ENCODE results near the gene ARL16.

Gene ARL16

DNA sequence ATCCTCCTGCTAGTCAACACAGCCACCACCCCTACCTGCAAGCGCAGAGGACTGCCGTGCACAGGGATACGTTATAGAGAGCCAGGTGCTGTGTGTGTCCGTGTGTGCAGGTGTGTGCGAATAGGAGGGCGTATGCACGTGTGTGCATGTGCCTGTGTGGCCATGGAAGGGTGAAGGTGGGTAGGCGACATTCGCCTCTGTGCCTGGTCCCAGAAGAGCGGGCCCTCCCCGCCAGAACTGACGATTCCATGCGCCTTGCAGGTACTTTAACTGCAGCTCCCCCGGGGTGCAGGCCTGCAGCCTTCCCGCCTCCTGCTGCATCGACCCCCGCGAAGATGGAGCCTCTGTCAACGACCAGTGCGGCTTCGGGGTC is 36.0 kb downstream of the ARL16 start:
- in situ Hi-C loops (cut with MboI; ENCODE audit: low sequenced_read_pairs) = no loop called here

DNA sequence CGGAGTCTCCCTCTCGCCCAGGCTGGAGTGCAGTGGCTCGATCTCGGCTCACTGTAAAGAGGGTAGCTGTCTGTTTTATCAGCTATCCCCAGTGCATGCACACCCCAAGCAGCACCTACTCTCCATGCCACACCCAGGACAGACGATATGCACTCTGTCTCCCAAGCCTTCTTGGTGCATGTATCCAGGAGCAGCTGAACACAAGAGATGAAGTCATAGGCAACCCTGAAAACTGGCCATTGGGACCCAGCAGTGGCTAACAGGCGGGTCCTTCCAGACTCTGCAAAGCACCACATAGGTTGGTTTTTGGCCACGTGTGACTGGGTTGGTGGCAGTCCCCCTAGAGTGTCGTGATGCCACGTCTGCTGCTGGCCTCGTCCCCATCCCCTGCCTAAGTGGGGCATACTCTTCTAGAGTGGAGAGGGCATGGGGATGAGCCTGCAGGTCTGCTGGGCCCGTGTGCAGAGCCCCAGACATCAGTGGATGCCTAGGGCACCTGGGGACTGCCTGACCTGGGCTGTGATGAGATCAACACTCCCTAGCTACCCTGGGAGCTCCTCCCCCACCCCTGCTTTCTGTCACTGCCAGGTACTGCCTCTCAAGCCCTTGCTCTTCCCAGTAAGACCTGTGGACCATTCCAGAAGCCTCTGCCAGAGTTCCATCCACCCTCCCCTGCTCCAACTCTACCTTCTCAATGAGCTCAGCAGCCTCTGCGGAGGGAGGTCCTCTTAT is 36.6 kb downstream of the ARL16 start:
- in situ Hi-C loops (cut with MboI; ENCODE audit: low sequenced_read_pairs) = no loop called here

DNA sequence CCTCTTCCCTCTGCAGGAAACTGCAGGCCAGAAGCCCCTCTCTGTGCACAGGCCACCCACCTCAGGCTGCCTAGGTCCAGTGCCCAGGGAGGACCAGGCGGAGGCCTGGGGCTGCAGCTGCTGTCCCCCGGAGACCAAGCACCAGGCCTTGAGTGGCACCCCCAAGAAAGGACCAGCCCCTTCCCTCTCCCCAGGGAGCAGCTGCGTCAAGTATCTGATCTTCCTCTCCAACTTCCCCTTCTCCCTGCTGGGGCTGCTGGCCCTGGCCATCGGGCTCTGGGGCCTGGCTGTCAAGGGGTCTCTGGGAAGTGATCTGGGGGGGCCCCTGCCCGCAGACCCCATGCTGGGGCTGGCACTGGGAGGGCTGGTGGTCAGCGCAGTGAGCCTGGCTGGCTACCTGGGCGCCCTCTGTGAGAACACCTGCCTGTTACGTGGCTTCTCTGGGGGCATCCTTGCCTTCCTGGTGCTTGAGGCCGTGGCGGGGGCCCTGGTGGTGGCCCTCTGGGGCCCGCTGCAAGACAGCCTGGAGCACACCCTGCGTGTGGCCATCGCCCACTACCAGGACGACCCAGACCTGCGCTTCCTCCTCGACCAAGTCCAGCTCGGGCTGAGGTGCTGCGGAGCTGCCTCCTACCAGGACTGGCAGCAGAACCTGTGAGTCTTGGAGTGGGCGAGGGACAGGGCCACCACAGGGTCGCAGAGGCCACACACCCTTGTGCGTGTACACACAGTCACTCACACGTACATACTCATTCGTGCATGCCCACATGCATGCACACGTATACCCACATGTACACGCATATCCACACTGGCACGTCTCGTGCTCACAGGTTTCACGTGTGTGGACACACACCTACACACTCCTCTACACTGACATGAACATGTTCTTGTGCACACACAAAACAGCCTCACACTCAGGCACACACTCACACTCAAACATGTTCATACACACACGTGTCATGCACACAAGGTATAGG is 38.3 kb downstream of the ARL16 start:
- in situ Hi-C loops (cut with MboI; ENCODE audit: low sequenced_read_pairs) = no loop called here

DNA sequence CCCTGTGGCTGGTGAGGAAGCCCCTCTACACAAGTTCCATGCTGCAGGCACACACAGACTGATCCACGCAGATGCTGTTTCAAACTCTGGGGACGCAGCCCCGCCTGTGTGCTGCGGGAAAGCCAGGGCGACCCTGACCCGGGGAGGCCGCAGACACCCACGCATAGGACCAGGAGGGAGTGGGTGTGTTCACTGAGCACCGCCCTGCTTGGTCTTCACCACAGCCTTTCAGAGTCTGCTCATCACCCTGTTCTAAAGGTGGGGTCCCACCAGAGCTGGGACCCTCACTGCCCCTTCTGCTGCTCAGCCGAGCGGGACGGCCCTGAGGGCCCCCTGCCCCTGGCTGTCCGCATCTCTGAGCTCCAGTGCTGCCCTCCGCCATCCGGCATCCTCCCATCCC is 39.1 kb downstream of the ARL16 start:
- in situ Hi-C loops (cut with MboI; ENCODE audit: low sequenced_read_pairs) = no loop called here

GRCh38 chr17:81641825-81642489 is 41.6 kb downstream of the ARL16 start:
- in situ Hi-C loops (cut with MboI; ENCODE audit: low sequenced_read_pairs) = no loop called here

DNA sequence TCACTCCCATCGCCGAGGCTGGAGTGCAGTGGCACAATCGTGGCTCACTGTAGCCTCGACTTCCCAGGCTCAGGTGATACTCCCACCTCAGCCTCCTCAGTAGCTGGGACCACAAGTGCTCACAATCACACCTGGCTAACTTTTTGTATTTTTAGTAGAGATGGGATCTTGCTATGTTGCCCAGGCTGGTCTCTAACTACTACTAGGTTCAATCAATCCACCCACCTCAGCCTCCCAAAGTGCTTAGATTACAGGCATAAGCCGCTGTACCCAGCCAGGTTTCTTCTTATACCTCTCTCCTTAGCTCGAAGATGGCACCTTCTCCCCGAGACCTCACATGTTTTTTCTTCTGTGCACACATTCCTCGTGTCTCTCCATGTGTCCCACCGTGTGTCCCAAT is 43.6 kb downstream of the ARL16 start:
- in situ Hi-C loops (cut with MboI; ENCODE audit: low sequenced_read_pairs) = no loop called here

DNA sequence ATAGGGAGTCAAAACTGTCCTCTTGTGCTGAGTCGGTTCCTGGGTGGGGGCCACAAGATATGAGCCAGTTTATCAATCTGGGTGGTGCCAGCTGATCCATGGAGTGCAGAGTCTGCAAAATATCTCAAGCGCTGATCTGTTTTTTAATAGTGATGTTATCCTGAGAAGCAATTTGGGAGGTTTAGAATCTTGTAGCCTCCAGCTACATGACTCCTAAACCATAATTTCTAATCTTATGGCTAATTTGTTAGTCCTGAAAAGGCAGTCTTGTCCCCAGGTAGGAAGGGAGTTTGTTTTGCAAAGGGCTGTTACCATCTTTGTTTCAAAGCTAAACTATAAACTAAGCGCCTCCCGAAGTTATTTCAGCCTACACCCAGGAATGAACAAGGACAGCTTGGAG is 44.9 kb downstream of the ARL16 start:
- in situ Hi-C loops (cut with MboI; ENCODE audit: low sequenced_read_pairs) = no loop called here

DNA sequence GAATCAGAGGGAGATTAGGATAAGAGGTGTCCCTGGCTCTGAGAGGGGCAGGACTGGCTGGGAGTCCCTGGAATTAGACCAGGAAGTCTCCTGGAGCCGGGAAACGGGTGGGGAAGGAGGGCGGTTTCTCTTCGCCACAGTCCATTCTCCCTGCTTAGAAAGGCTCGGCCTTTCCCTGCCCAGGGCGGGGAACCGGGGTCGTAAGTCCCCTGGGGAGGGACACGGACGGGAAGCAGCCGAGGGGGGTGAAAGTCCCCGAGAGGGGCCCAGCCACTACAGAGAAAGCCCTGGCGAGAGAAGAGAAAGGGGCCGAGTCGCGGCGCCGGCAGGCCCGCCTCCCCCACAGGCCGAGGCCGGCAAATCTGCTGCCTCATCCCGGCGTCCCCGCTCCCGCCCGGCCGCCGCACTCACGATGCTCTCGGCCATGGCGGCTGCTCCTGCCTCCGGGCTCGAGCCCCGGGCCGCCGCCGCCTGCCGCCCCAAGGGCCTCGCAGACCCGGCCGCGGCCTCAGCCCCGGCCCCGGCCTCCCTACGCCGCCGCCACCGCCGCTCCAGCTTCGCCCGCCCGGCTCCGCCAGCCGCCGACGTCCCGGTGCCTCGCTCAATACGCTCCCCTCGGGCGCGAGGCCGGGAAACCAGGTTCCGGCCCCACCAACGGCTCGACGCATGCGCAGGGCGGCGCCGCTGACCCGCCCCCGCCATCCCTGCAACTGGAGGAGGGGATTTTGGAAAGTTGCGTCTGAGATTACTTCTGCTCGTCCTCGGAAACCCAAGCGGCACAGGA is 46.9 kb downstream of the ARL16 start, which contains the start of the genes NPLOC4 and TSPAN10:
NPLOC4 (minus strand) TSS at position 608 of the 784 bp plus-strand sequence; CDS start at position 426, 182 bp downstream.
TSPAN10 (plus strand) TSS at position 692 of the 784 bp plus-strand sequence. CDS start 5,217 bp downstream, outside the sequence.
- in situ Hi-C loops (cut with MboI; ENCODE audit: low sequenced_read_pairs) = no loop called here

DNA sequence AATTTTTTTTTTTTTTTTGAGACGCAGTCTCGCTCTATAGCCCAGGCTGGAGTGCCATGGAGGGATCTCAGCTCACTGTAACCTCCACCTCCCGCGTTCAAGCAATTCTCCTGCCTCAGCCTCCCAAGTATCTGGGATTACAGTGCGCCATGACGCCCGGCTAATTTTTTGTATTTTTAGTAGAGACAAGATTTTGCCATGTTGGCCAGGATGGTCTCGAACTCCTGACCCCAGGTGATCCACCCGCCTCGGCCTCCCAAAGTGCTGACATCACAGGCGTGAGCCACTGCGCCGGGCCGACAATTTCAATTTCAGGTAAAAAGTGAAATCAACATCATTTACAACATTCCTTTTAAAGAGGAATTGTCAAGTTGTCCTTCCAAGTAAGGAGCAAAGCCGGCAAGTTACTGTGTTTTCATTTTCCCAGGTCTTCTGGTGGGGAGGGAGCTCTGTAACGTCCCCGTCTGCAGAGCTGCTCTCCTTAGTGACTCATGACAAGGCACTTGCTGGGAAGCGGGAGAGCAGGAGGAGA is 47.6 kb downstream of the ARL16 start:
- in situ Hi-C loops (cut with MboI; ENCODE audit: low sequenced_read_pairs) = no loop called here

GRCh38 chr17:81635431-81635830 is 48.2 kb downstream of the ARL16 start:
- in situ Hi-C loops (cut with MboI; ENCODE audit: low sequenced_read_pairs) = no loop called here

DNA sequence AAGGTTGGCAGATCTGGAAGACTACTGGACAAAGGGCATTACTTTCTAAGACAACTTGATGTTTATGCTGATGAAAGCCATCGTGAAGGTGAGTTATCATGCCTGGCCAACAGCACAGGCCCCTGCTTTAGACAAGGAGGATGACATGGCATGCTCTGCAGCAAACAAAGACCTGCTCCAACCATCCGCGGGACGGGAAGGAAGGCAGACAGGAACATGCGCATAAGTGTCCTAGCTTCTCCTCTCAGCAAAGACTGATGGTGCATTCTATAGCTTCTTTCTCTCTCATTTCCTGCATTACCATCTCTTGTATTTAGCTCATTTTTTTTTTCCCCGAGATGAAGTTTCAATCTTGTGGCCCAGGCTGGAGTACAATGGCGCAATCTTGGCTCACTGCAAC is 52.1 kb downstream of the ARL16 start:
- in situ Hi-C loops (cut with MboI; ENCODE audit: low sequenced_read_pairs) = no loop called here

Measured in HL-60/S4 treated with phorbol 12-myristate 13-acetate at 8.2 ng/mL for 4 days and 3 days (cell line).